ENCODE measurements around the gene CBFA2T2.
"Not testable (repeated sequence)": the region's sequence is repeated elsewhere in the genome, so short reads cannot be mapped to it uniquely, and the experiment has no call there.

Gene CBFA2T2

GRCh38 chr20:33553516-33553915 is 63.6 kb downstream of the CBFA2T2 start:
- DNase-seq: no peak

GRCh38 chr20:33554914-33555420 is 65.1 kb downstream of the CBFA2T2 start:
- DNase-seq: no peak

- no peak for DNase-seq
Measured at GRCh38 chr20:33555755-33556154, 65.9 kb downstream of the CBFA2T2 start.

GRCh38 chr20:33556246-33556645 is 66.3 kb downstream of the CBFA2T2 start:
- DNase-seq: no peak

- DNase-seq: no peak
Measured at GRCh38 chr20:33558348-33559144, 68.7 kb downstream of the CBFA2T2 start.

GRCh38 chr20:33559212-33559611 is 69.3 kb downstream of the CBFA2T2 start:
- no peak for DNase-seq

GRCh38 chr20:33560026-33560425 is 70.1 kb downstream of the CBFA2T2 start:
- DNase-seq: no peak

- DNase-seq: not testable (repeated sequence)
Measured at GRCh38 chr20:33561053-33561452, 71.2 kb downstream of the CBFA2T2 start.

- no peak for DNase-seq
Measured at GRCh38 chr20:33561692-33562601, 72.1 kb downstream of the CBFA2T2 start.

- DNase-seq: no peak
Measured at GRCh38 chr20:33563788-33564187, 73.9 kb downstream of the CBFA2T2 start.

- DNase-seq: no peak
Measured at GRCh38 chr20:33566781-33567603, 77.1 kb downstream of the CBFA2T2 start.

GRCh38 chr20:33567949-33568348 is 78.1 kb downstream of the CBFA2T2 start:
- DNase-seq: no peak

- DNase-seq: no peak
Measured at GRCh38 chr20:33568378-33568777, 78.5 kb downstream of the CBFA2T2 start.

- no peak for DNase-seq
Measured at GRCh38 chr20:33568868-33569801, 79.2 kb downstream of the CBFA2T2 start.

- no peak for DNase-seq
Measured at GRCh38 chr20:33569802-33570391, 80.0 kb downstream of the CBFA2T2 start.

- DNase-seq: no peak
Measured at GRCh38 chr20:33570743-33571142, 80.8 kb downstream of the CBFA2T2 start.

- DNase-seq: not testable (repeated sequence)
Measured at GRCh38 chr20:33573268-33573667, 83.4 kb downstream of the CBFA2T2 start.

GRCh38 chr20:33575282-33575681 is 85.4 kb downstream of the CBFA2T2 start:
- no peak for DNase-seq

- DNase-seq: no peak
Measured at GRCh38 chr20:33576432-33577125, 86.7 kb downstream of the CBFA2T2 start.

- DNase-seq: no peak
Measured at GRCh38 chr20:33578510-33578909, 88.6 kb downstream of the CBFA2T2 start.

GRCh38 chr20:33583143-33583542 is 93.2 kb downstream of the CBFA2T2 start:
- DNase-seq: no peak
